Stimulated activated CD8-positive, alpha-beta memory T cell treated with anti-CD3 and anti-CD28 coated beads, Interleukin-15, amount 100 ng/mL, for 48 hours (primary cell): ENCODE data around the gene TSACC.

ENCODE experiments used
- DNase-seq, 2 donors: peaks; one replicate each; pipeline ENCODE4 v3.0.0-alpha.2; 2020; ENCODE audit warnings: low read depth in 2 of 2

TSACC gene

DNA sequence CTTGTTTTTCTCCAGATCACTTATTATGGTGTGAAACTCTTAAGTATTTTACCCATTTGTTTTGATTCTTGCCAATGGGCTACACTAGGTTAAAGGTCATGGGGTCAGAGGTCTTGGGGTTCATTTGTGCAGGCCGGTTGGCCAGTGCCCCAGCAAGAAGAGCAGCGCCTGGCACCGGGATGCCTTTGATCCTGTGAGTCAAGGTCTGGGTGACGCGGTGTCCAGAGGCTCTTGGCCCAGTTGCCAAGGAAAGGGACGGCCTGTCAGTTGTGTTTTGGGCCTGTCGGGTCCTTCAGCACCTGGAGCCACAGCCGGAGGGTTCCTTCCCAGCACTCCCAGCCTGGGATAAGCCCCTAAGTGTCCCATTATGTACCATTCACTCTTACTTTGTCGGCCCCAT, 55.8 kb downstream of the TSACC start:
- DNase-seq: no peak

- DNase-seq: no peak
These were observed 56.6 kb downstream of the TSACC start for GRCh38 chr1:156394835-156395461.
